ENCODE measurements around the gene GNG13.
"Not testable (repeated sequence)": the region's sequence is repeated elsewhere in the genome, so short reads cannot be mapped to it uniquely, and the experiment has no call there.

Gene GNG13

GRCh38 chr16:776824-777223, 23.7 kb downstream of the GNG13 start:
- DNase-seq (ENCODE audit: low read depth), result no peak

- DNase-seq (ENCODE audit: low read depth), result not testable (repeated sequence)
These were observed 24.2 kb downstream of the GNG13 start for GRCh38 chr16:776298-776697.

GRCh38 chr16:775236-775796, 25.2 kb downstream of the GNG13 start:
- no peak for DNase-seq (ENCODE audit: low read depth)

- no peak for DNase-seq (ENCODE audit: low read depth)
These were observed 26.2 kb downstream of the GNG13 start for GRCh38 chr16:774086-775001.

GRCh38 chr16:772959-773358, 27.6 kb downstream of the GNG13 start:
- DNase-seq (ENCODE audit: low read depth), result no peak

- DNase-seq (ENCODE audit: low read depth), result no peak
These were observed 30.1 kb downstream of the GNG13 start for GRCh38 chr16:770411-770810.

GRCh38 chr16:769934-770333, 30.6 kb downstream of the GNG13 start:
- no peak for DNase-seq (ENCODE audit: low read depth)

GRCh38 chr16:769184-769784, 31.2 kb downstream of the GNG13 start:
- no peak for DNase-seq (ENCODE audit: low read depth)

- DNase-seq (ENCODE audit: low read depth), result no peak
These were observed 32.1 kb downstream of the GNG13 start for GRCh38 chr16:768428-768827.

GRCh38 chr16:767743-768235, 32.7 kb downstream of the GNG13 start:
- no peak for DNase-seq (ENCODE audit: low read depth)

- no peak for DNase-seq (ENCODE audit: low read depth)
These were observed 33.5 kb downstream of the GNG13 start for GRCh38 chr16:766820-767640.

GRCh38 chr16:766008-766819, 34.3 kb downstream of the GNG13 start:
- DNase-seq (ENCODE audit: low read depth), result no peak

- no peak for DNase-seq (ENCODE audit: low read depth)
These were observed 35.1 kb downstream of the GNG13 start for GRCh38 chr16:765488-765865.

GRCh38 chr16:764848-765487, 35.6 kb downstream of the GNG13 start:
- DNase-seq (ENCODE audit: low read depth), result no peak

- DNase-seq (ENCODE audit: low read depth), result no peak
These were observed 36.3 kb downstream of the GNG13 start for GRCh38 chr16:764184-764750.

- DNase-seq (ENCODE audit: low read depth), result no peak
These were observed 37.0 kb downstream of the GNG13 start for GRCh38 chr16:763369-764183.

- no peak for DNase-seq (ENCODE audit: low read depth)
These were observed 37.8 kb downstream of the GNG13 start for GRCh38 chr16:762595-763268.

GRCh38 chr16:761625-762513, 38.7 kb downstream of the GNG13 start:
- no peak for DNase-seq (ENCODE audit: low read depth)

Data from activated T-cell treated with anti-CD3 and anti-CD28 coated beads for 24 hours (primary cell).